Suprapubic skin (tissue), 4 donors: ENCODE measurements around the gene ACOX3. TPM values are rescaled to one million over a fixed set of nuclear protein-coding genes. Genes with fewer than 3 reads are reported as not detected.

Experiments
- DNase-seq, 2 donors: peaks; one replicate each; pipeline ENCODE4 v3.0.0-alpha.2; 2019; ENCODE audit warnings: low spot score in 2 of 2
- H3K27ac ChIP-seq: fragments of 200-600 bp; sonication (generic); one replicate; pipeline ENCODE4 v1.5.1; 2019
- H3K27me3 ChIP-seq: fragments of 200-600 bp; sonication (generic); one replicate; pipeline ENCODE4 v1.5.1; 2019
- H3K36me3 ChIP-seq: fragments of 200-600 bp; sonication (generic); one replicate; pipeline ENCODE4 v1.5.1; 2019
- H3K4me1 ChIP-seq: fragments of 200-600 bp; sonication (generic); one replicate; pipeline ENCODE4 v1.5.1; 2019
- H3K4me3 ChIP-seq: fragments of 200-600 bp; sonication (generic); one replicate; pipeline ENCODE4 v1.5.1; 2019; ENCODE audit warnings: mild to moderate bottlenecking
- H3K9me3 ChIP-seq: fragments of 200-600 bp; sonication (generic); one replicate; pipeline ENCODE4 v1.5.1; 2019
- CTCF ChIP-seq, 2 donors: fragments of 200-600 bp in 1 of 2; fragments of 450-650 bp in 1 of 2; sonication (generic) in 1 of 2; IDR thresholded peaks; one replicate each; pipeline ENCODE4 v1.5.1; 2016 to 2019; ENCODE audit warnings: antibody characterized with exemption in 2 of 2, mild to moderate bottlenecking in 1 of 2, moderate library complexity in 1 of 2
- EP300 ChIP-seq: sonication (generic); formaldehyde crosslinking; IDR thresholded peaks from one replicate; pipeline ENCODE4 v1.6.1; 2017; ENCODE audit warnings: antibody characterized with exemption
- POLR2A ChIP-seq, 2 donors: fragments of 450-650 bp; IDR thresholded peaks; one replicate each; pipeline ENCODE4 v1.6.1; 2017; ENCODE audit warnings: antibody characterized with exemption in 2 of 2, mild to moderate bottlenecking in 2 of 2, moderate library complexity in 2 of 2
- POLR2AphosphoS5 ChIP-seq, 3 donors: sonication (generic); formaldehyde crosslinking; IDR thresholded peaks; one replicate each; pipeline ENCODE4 v1.6.1; 2017; ENCODE audit warnings: antibody characterized with exemption in 3 of 3
- WGBS: methylation state at CpG from one replicate; pipeline ENCODE4 v1.1.5; 2018; 5-methylcytosine and 5-hydroxymethylcytosine counted together
- total RNA-seq, 4 donors: library from RNA; depleted of rRNA; stranded (reverse); fragments of >200 nt; gene quantifications; one replicate each; pipeline ENCODE4 v1.1.0, GENCODE V29; 2016

The ACOX3 gene
- total RNA-seq, 4 donors from 2014 or later, result 33.9 to 73.5 (median 54.3) TPM

GRCh38 chr4:8378101-8378724 lies 62.3 kb downstream of the ACOX3 start:
- no peak for DNase-seq
- Histone ChIP-seq H3K9me3 (no peaks in the 10 kb centered on the region), H3K36me3 (peaks cover 56% of the 10 kb centered on the region), H3K4me3 (no peak overlapping the region), H3K27me3 (no peaks in the 10 kb centered on the region), H3K27ac (no peak overlapping the region), H3K4me1 (no peaks in the 10 kb centered on the region)
- WGBS, result 81% methylated on average over 13 of the region's 17 CpGs
- no peak for TF ChIP-seq CTCF (IDR thresholded peaks at IDR 0.05)
- no peak for TF ChIP-seq POLR2A (IDR thresholded peaks at IDR 0.05)
- TF ChIP-seq EP300, result no peak
- no peak for TF ChIP-seq POLR2AphosphoS5 (IDR thresholded peaks at IDR 0.05)

- peaks cover 59% of the 10 kb centered on the region for H3K36me3 ChIP-seq
- DNase-seq, result no peak
- no peaks in the 10 kb centered on the region for H3K27me3 ChIP-seq
- H3K4me3 ChIP-seq, result no peak overlapping the region
- H3K27ac ChIP-seq, result no peak overlapping the region
- no peaks in the 10 kb centered on the region for H3K4me1 ChIP-seq
- no peaks in the 10 kb centered on the region for H3K9me3 ChIP-seq
- TF ChIP-seq POLR2AphosphoS5 (IDR thresholded peaks at IDR 0.05), result no peak
- TF ChIP-seq EP300, result no peak
- no peak for TF ChIP-seq POLR2A (IDR thresholded peaks at IDR 0.05)
- TF ChIP-seq CTCF (IDR thresholded peaks at IDR 0.05), result no peak
- WGBS, result 94% methylated on average over 23 of the region's 39 CpGs
Measured at GRCh38 chr4:8377103-8378075, 63.1 kb downstream of the ACOX3 start.

GRCh38 chr4:8376361-8377102 lies 64.0 kb downstream of the ACOX3 start:
- Histone ChIP-seq H3K9me3 (no peaks in the 10 kb centered on the region), H3K36me3 (peaks cover 62% of the 10 kb centered on the region), H3K4me3 (no peak overlapping the region), H3K27me3 (no peaks in the 10 kb centered on the region), H3K27ac (no peak overlapping the region), H3K4me1 (no peaks in the 10 kb centered on the region)
- TF ChIP-seq POLR2A (IDR thresholded peaks at IDR 0.05), result no peak
- no peak for TF ChIP-seq POLR2AphosphoS5 (IDR thresholded peaks at IDR 0.05)
- no peak for TF ChIP-seq EP300
- TF ChIP-seq CTCF (IDR thresholded peaks at IDR 0.05), result no peak
- no peak for DNase-seq
- WGBS, result 86% methylated on average over 16 of the region's 20 CpGs

GRCh38 chr4:8374851-8375649 lies 65.5 kb downstream of the ACOX3 start:
- Histone ChIP-seq H3K4me3 (no peak overlapping the region), H3K9me3 (no peaks in the 10 kb centered on the region), H3K27ac (no peak overlapping the region), H3K27me3 (no peaks in the 10 kb centered on the region), H3K36me3 (peaks cover 62% of the 10 kb centered on the region), H3K4me1 (no peaks in the 10 kb centered on the region)
- DNase-seq, result no peak
- 84% methylated on average over 28 of the region's 49 CpGs for WGBS
- TF ChIP-seq POLR2AphosphoS5 (IDR thresholded peaks at IDR 0.05), result no peak
- no peak for TF ChIP-seq CTCF (IDR thresholded peaks at IDR 0.05)
- no peak for TF ChIP-seq POLR2A (IDR thresholded peaks at IDR 0.05)
- TF ChIP-seq EP300, result no peak
